Keratinocyte (primary cell): ENCODE measurements around the gene CCT3. TPM values are rescaled to one million over a fixed set of nuclear protein-coding genes. Genes with fewer than 3 reads are reported as not detected.

Source experiments
- DNase-seq: peaks from one replicate; pipeline ENCODE4 v3.0.0-alpha.2; 2011; ENCODE audit warnings: low read depth, missing footprints, low spot score
- FAIRE-seq: peaks from 2 replicates; lab custom pipeline; 2011; peaks lifted over from hg19 to GRCh38; lab: Jason Lieb, UNC
- H2AFZ ChIP-seq: 2 replicates; pipeline ENCODE4 v1.6.0; 2012; ENCODE audit warnings: low read length, control low read depth, inconsistent platforms; ENCODE audit not compliant: control insufficient read depth
- H3K27ac ChIP-seq: 2 replicates; pipeline ENCODE4 v1.5.1; 2011; ENCODE audit warnings: low read length; ENCODE audit not compliant: control insufficient read depth, insufficient read depth
- H3K27me3 ChIP-seq: 3 replicates; pipeline ENCODE4 v1.6.0; 2011; ENCODE audit warnings: low read length; ENCODE audit not compliant: control insufficient read depth, insufficient read depth; ENCODE audit errors: extremely low read depth
- H3K36me3 ChIP-seq, 2 experiments: 2 replicates in 1 of 2; 3 replicates in 1 of 2; pipeline ENCODE4 v1.5.1; 2011; ENCODE audit warnings: low read length in 2 of 2, mild to moderate bottlenecking in 1 of 2; ENCODE audit not compliant: control insufficient read depth in 2 of 2, insufficient read depth in 2 of 2; ENCODE audit errors: extremely low read depth in 1 of 2
- H3K4me1 ChIP-seq: 3 replicates; pipeline ENCODE4 v1.5.1; 2011; ENCODE audit warnings: low read length; ENCODE audit not compliant: control insufficient read depth, insufficient read depth; ENCODE audit errors: extremely low read depth
- H3K4me2 ChIP-seq: 3 replicates; pipeline ENCODE4 v1.6.0; 2011; ENCODE audit warnings: low read depth, low read length; ENCODE audit not compliant: control insufficient read depth, insufficient read depth; ENCODE audit errors: extremely low read depth
- H3K4me3 ChIP-seq, 3 experiments: fragments of 200-600 bp in 1 of 3; sonication (generic) in 1 of 3; 2 replicates in 2 of 3; 3 replicates in 1 of 3; pipeline ENCODE4 v1.5.1; 2011 to 2016; ENCODE audit warnings: low read length in 3 of 3, mild to moderate bottlenecking in 3 of 3, control low read depth in 2 of 3, inconsistent platforms in 1 of 3, low read depth in 1 of 3, mixed read lengths in 1 of 3, mixed run types in 1 of 3, moderate library complexity in 1 of 3; ENCODE audit not compliant: control insufficient read depth in 2 of 3, insufficient read depth in 2 of 3; ENCODE audit errors: extremely low read depth in 1 of 3
- H3K79me2 ChIP-seq: 2 replicates; pipeline ENCODE4 v1.6.0; 2012; ENCODE audit warnings: low read length; ENCODE audit not compliant: control insufficient read depth, insufficient read depth
- H3K9ac ChIP-seq: 3 replicates; pipeline ENCODE4 v1.6.0; 2011; ENCODE audit warnings: low read length; ENCODE audit not compliant: control insufficient read depth, insufficient read depth; ENCODE audit errors: extremely low read depth
- H3K9me1 ChIP-seq: 3 replicates; pipeline ENCODE4 v1.6.0; 2011; ENCODE audit warnings: low read length; ENCODE audit not compliant: control insufficient read depth, insufficient read depth; ENCODE audit errors: extremely low read depth
- H3K9me3 ChIP-seq: 2 replicates; pipeline ENCODE4 v1.5.1; 2012; ENCODE audit warnings: low read depth, low read length; ENCODE audit not compliant: control insufficient read depth
- H4K20me1 ChIP-seq: 3 replicates; pipeline ENCODE4 v1.6.0; 2011; ENCODE audit warnings: low read length; ENCODE audit not compliant: control insufficient read depth, insufficient read depth; ENCODE audit errors: extremely low read depth
- CTCF ChIP-seq, 3 experiments: IDR thresholded peaks in 1 of 3; conservative IDR thresholded peaks in 1 of 3; optimal IDR thresholded peaks in 1 of 3; 2 replicates in 2 of 3; 3 replicates in 1 of 3; pipeline versions ENCODE3 to v1.5.1; 2011; ENCODE audit warnings: low read length in 3 of 3, mild to moderate bottlenecking in 3 of 3, moderate library complexity in 2 of 3, control low read depth in 1 of 3, inconsistent platforms in 1 of 3; ENCODE audit not compliant: insufficient read depth in 2 of 3; ENCODE audit errors: extremely low read depth in 1 of 3
- EZH2 ChIP-seq: IDR thresholded peaks from one replicate; pipeline ENCODE4 v1.6.1; 2012; ENCODE audit warnings: inconsistent platforms, mild to moderate bottlenecking, low read length, moderate library complexity
- dilution Hi-C: fragments of 300-500 bp; cut with MboI; formaldehyde crosslinking; loops from one replicate; pipeline ENCODE4 v1.7.0; 2020; ENCODE audit warnings: low sequenced_read_pairs; ENCODE audit not compliant: extremely low pct_ligation_motif_present
- polyA minus RNA-seq, 3 experiments: library from RNA; depleted of rRNA, polyadenylated mRNA; stranded (reverse); fragments of >200 nt; gene quantifications; 1 replicate in 1 of 3; 2 replicates in 1 of 3; 3 replicates in 1 of 3; pipeline ENCODE4 v1.2.3, GENCODE V29; 2011
- polyA plus RNA-seq, 5 experiments: library from polyadenylated mRNA; depleted of rRNA in 3 of 5; stranded (reverse) in 3 of 5; stranded (forward) in 1 of 5; unstranded in 1 of 5; fragments of >200 nt; gene quantifications; 1 replicate in 1 of 5; 2 replicates in 3 of 5; 3 replicates in 1 of 5; pipeline versions ENCODE4 v1.2.1 to v1.2.3, GENCODE V29; 2011 to 2012; ENCODE audit warnings: missing spikeins in 2 of 5, low read depth in 1 of 5, low replicate concordance in 1 of 5

The CCT3 gene
- polyA plus RNA-seq (477 to 530 TPM (median 499 TPM) in 3 replicates), polyA minus RNA-seq (223 to 610 TPM (median 504 TPM) in 3 replicates)
- polyA plus RNA-seq (2011; ENCODE audit: low read depth) = 293 TPM
- polyA plus RNA-seq (2011; cell fraction: cytosol; rRNA removed) = 417 and 488 TPM in 2 replicates
- 403 and 419 TPM in 2 replicates for polyA plus RNA-seq (2011; cell fraction: nucleus; rRNA removed)
- 202 and 377 TPM in 2 replicates for polyA plus RNA-seq (2012; ENCODE audit: low replicate concordance)
- 421 TPM for polyA minus RNA-seq (2011; cell fraction: cytosol; rRNA and poly(A)+ RNA removed)
- polyA minus RNA-seq (2011; cell fraction: nucleus; rRNA and poly(A)+ RNA removed) = 194 and 327 TPM in 2 replicates

GRCh38 chr1:156338180-156338976, at the start of gene CCT3, which contains the start of gene TSACC:
Gene CCT3, minus strand, starts transcription at chr1:156338292. Its CDS starts 108 bp downstream, at chr1:156338184.
Gene TSACC, plus strand, starts transcription at chr1:156338526. Its CDS starts 1,232 bp downstream, at chr1:156339758.
- Histone ChIP-seq H4K20me1 (no peaks in the 10 kb centered on the region), H3K27me3 (no peaks in the 10 kb centered on the region), H3K27ac (peak within 1 kb of the TSS; percentile 81), H3K9me1 (no peaks in the 10 kb centered on the region), H3K79me2 (peaks cover 47% of the 10 kb centered on the region), H2AFZ (peak within 1 kb of the TSS; percentile 88), H3K4me3 (peak within 1 kb of the TSS; percentile 72 to 100 (median 99)), H3K4me2 (peak within 1 kb of the TSS; percentile 87), H3K9me3 (no peaks in the 10 kb centered on the region), H3K36me3 (peaks cover 15 to 23% of the 10 kb centered on the region in 2 experiments), H3K4me1 (peaks cover 14% of the 10 kb centered on the region), H3K9ac (peak within 1 kb of the TSS; percentile 94)
- peak; percentile 90 for FAIRE-seq
- TF ChIP-seq EZH2 (no peak), CTCF (optimal IDR thresholded peaks at IDR 0.05 in 1 of 3, IDR thresholded peaks at IDR 0.05 in 1 of 3, conservative IDR thresholded peaks at IDR 0.05 in 1 of 3; ENCODE audit: extremely low read depth in 1 of 3, insufficient read depth in 2 of 3, low read length in 3 of 3) (no peak)
- dilution Hi-C loops = no loop called here
- peak; percentile 99 for DNase-seq

DNA sequence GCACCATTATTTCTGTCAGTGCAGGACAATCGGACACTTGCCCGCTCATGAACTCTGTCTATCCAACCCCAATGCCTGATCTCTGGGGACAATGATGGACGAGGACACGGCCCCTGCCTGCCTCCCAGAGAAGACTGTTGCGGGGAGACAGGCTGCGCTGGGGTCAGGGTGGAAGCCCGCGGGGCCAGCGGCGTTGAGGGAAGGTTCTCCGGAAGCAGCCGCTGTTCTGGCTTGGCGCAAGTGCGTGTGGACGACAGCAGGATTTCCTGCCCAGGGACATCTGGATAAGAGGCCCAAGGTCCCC, 49.7 kb upstream of the CCT3 start:
- H3K4me3 ChIP-seq = no peak overlapping the region
- dilution Hi-C loops = no loop called here
- no peaks in the 10 kb centered on the region for H3K9me3 ChIP-seq
- no peaks in the 10 kb centered on the region for H3K36me3 ChIP-seq
- no peaks in the 10 kb centered on the region for H3K9me1 ChIP-seq
- H3K4me1 ChIP-seq = no peaks in the 10 kb centered on the region
- H3K27me3 ChIP-seq = peaks cover 33% of the 10 kb centered on the region
- no peaks in the 10 kb centered on the region for H4K20me1 ChIP-seq
- H3K4me2 ChIP-seq = no peak overlapping the region
- no peak for FAIRE-seq
- no peak overlapping the region for H3K27ac ChIP-seq
- H3K9ac ChIP-seq = no peak overlapping the region
- DNase-seq = no peak
- H2AFZ ChIP-seq = no peak overlapping the region
- H3K79me2 ChIP-seq = no peaks in the 10 kb centered on the region
- TF ChIP-seq CTCF (optimal IDR thresholded peaks at IDR 0.05 in 1 of 3, IDR thresholded peaks at IDR 0.05 in 1 of 3, conservative IDR thresholded peaks at IDR 0.05 in 1 of 3; ENCODE audit: extremely low read depth in 1 of 3, insufficient read depth in 2 of 3, low read length in 3 of 3) (no peak), EZH2 (no peak)
